HG02852 (cell line): Measurements from ENCODE around the gene SLC10A7.
A peak's percentile ranks its signal among the peaks of the same experiment; 100 is the strongest.
"Not testable (repeated sequence)": the region's sequence is repeated elsewhere in the genome, so short reads cannot be mapped to it uniquely, and the experiment has no call there.

Experiments used
- ATAC-seq: cut with Tn5 transposase; IDR thresholded peaks from one replicate; pipeline ENCODE4 v1.9.1; 2021; ENCODE audit warnings: mild to moderate bottlenecking, moderate library complexity; ENCODE audit not compliant: unreplicated experiment

The SLC10A7 gene

DNA sequence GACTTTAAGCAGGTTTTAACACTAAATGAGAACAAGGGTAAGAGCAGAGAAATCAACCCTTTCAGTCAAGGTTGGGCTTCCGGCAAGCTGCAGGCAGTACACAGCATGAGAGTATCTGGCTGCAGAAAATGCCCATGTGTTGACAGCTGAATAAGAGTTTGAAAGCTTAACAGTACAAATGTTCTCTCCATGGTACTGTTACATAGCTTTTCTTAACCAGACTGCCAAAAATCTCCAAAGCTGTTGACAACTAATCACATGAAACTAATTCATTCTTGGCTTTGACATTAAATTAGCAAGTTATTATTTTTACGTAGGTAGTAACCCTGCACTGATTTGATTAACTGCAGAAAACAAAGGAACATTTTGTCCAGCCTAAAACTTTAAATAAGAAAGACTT lies 153.5 kb downstream of the SLC10A7 start:
- no peak for ATAC-seq

- ATAC-seq = no peak
These were observed 154.4 kb downstream of the SLC10A7 start for GRCh38 chr4:146367347-146367746.

DNA sequence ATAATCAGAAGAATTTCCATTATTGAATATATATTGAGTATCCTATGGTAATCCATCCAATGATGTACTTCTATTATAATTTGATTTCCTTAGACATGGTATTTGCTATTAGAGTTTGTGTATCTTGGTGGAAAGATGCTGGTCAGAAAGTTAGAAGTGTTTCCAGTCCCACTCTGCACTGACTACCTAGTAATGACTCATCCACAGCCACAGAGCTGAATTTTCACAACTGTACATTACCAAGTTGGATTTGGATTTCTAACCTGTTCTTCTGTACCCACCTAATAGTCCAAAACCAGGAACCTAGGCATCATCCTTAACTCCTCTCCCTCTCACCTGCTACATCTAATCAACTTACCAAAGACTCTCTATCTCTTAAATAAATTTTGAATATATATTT lies 162.0 kb downstream of the SLC10A7 start:
- no peak for ATAC-seq

GRCh38 chr4:146350114-146350513 lies 171.6 kb downstream of the SLC10A7 start:
- ATAC-seq = not testable (repeated sequence)

DNA sequence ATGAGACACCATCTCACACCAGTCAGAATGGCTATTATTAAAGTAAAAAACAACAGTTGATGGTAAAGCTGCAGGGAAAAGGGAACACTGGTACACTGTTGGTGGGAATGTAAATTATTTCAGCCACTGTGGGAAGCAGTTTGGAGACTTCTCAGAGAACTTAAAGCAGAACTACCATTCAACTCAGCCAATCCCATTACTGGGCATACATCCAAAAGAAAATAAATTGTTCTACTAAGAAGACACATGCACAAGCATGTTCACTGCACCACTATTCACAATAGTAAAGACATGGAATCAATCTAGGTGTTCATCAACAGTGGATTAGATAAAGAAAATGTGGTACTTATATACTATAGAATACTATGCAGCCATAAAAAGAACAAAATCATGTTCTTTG lies 172.4 kb downstream of the SLC10A7 start:
- ATAC-seq = no peak

DNA sequence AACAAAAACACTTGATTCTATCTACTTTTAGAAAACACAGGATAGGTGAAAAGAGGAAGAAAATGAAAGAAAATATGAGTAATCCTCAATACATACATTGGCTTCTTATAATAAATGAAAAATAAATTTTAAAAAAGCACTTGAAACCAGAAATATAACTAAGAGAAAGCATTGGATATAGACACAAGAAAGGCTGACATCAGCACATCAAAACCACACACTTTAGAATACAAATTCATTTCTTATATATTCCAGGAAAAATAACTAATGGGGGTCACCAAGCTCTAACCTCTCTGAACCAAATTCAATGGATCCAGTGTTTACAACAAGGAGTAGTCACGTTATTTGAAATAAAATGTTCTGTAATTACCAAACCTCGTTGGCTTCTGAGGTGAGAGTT lies 173.9 kb downstream of the SLC10A7 start:
- ATAC-seq = no peak

DNA sequence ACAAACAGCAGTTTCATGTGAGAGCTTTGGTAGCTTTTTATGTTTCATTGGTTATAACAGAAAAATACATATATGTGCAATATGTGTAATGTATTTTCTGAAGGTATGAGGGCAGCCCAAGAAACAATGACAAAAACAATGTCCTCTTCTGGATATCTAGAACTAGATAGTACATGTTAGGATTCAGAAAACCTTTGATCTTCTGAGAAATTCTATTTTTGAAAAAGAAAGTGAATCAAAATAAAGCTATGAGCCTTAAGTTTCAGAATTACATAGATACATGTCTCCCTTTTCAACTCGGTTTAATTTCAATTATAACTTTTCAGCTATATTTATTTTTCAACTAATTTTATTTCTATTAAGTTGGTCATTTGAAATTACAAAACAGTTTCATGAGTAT lies 175.5 kb downstream of the SLC10A7 start:
- no peak for ATAC-seq

GRCh38 chr4:146343776-146344175 lies 178.0 kb downstream of the SLC10A7 start:
- ATAC-seq = no peak

DNA sequence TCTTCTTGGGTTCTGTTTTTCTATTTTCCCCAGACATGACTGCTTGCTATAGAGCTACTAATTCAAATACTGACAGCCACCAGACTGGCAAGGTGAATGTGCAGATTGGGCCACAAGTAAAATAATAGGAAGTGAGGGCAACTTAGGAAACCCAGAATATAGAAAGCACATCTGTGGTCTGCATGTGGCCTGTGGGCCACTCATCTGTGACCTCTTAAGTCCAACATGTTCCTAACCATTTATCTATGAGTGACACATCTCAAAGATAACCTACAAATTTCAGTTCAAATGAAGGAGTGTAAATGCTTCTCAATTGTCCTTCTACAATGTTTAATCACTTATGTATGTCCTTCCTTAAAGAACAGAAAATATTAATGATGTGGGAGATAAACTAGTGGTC lies 178.5 kb downstream of the SLC10A7 start:
- peak; percentile 73 for ATAC-seq

GRCh38 chr4:146342600-146343192 lies 179.0 kb downstream of the SLC10A7 start:
- no peak for ATAC-seq

DNA sequence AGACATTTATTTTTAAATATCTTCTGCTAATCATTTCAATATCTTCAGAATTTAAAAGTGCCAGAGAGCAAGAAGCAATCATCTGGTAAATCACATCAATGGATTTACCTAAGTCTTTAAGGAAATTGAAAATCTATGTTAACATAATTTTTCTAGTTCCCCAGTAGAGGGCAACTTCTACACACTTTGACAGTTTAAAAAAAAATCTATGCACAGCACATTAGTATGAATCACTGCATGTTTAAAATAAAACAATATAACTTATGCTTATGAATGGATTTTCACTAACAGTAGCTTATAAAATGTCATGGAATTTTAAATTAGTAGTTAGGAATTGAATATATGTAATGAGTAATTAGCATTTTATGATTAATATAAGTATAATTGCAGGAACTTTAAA lies 180.9 kb downstream of the SLC10A7 start:
- no peak for ATAC-seq

GRCh38 chr4:146338512-146338911 lies 183.2 kb downstream of the SLC10A7 start:
- no peak for ATAC-seq

DNA sequence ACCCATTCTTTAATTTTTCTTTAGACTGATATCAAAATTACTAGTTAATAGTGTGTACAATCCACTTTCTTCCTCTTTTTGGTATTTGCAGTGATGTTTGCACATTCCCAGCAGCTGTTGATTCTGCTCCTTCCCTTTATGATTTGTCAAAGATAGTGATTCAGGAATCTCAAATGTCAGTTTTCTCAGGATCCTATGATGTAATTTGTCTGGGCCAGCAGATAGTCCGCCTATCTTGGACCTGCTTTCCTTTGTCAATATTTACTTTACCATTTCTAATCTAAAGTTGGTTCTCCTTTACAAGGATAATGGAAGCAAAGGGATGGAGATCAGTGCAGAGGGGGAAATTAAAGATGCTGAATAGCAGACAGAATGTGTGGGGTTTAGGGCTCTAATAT lies 185.3 kb downstream of the SLC10A7 start:
- no peak for ATAC-seq

- ATAC-seq = no peak
These were observed 185.9 kb downstream of the SLC10A7 start for GRCh38 chr4:146335763-146336409.

DNA sequence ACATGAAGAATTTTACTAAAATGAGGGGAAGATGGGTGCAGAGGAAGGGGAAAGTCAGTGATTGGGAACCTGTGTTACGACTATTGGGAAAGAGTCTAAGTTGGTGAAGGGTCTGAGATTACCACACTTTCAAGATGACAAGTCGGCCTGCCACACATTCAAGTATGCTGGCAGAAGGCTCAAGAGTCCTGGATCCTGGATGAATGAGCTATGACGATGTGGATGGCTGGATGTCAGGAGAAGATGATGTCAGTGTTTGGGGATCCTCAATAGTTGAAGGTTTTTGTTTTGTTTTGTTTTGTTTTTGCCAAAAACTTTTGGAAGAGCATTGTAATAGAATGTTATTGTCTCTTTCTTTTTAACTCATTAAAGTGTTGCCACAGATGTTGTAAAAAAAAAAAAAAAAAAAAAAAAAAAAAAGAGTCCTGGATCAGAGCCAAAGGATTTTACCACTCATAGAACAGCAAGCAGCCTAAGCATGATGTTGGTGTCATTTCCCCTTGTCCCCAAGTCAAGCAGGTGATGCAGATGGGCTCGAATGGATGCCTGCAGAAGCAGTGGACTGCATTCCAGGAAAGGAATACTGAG lies 186.8 kb downstream of the SLC10A7 start:
- ATAC-seq = no peak

GRCh38 chr4:146333895-146334262 lies 187.9 kb downstream of the SLC10A7 start:
- peak; percentile 4 for ATAC-seq

DNA sequence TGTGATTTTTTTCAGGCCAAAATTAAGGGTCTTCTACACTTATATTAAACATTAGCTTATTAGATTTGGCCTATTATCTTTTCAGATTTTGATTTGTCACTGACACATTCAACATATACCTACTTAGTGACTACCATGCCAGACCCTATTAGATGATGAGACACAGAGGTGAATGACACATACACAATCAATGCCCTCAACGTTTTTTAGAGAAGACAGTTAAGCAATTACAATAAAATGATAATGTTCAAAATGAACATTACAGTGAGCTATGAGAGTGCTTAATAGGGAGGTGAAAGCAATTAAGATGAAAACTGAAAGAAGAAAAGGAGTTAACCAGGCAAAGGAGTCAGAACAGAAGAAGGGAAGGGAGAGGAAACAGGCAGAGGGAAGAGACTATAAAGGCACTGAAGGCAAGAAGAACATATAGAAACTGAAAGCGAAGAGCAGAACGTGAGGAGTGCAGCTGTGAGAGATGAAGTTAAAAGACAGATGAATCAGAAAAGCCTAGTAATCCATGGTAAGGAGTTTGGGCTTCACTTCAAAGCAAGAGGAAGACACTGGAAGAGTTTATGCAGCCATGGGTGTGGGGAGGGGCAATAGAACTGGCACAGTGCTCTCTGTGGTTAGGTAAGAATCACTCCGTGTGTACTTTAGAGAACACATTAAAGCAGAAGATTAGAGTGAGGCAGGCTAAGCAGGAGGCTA lies 188.4 kb downstream of the SLC10A7 start:
- ATAC-seq = peak; percentile 93

DNA sequence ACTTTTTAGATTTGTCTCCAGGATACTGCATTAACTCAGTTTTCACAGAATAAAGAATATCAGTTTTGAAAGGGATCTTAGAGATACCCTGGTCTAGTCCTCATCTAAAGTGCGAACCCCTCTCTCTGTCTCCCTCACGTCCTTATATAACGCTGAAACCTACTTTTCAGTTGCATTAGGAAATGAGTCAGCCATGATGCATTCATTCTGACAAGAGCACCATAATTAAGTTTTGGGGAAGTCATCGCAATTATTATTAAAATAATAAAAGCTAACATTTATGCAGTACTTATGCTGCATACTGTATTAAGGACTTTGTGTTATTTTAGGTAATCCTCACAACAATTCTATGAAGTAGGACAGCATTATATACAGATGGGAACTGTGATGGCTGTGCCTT lies 191.3 kb downstream of the SLC10A7 start:
- no peak for ATAC-seq

GRCh38 chr4:146329050-146329716 lies 192.6 kb downstream of the SLC10A7 start:
- no peak for ATAC-seq

- ATAC-seq = no peak
These were observed 193.7 kb downstream of the SLC10A7 start for GRCh38 chr4:146327859-146328650.

DNA sequence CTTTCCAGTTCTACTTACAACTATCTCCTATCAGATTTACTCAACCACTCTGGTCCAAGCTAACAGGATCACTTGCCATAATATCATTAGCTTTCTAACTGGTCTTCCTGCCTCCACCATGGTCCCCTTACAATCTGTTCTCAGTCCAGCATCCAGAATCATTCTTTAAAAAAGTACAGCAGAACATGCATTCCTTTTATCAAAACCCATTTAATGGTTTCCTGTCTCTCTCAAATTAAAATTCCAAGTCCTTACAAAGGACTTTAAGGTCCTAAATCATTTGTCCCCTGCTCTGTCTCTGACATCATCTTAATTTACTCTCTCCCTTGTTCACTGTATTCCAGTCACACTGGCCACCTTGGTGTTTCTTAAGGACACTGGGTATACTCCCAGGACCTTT lies 202.8 kb downstream of the SLC10A7 start:
- ATAC-seq = no peak
